DND-41 (cell line): Measurements from ENCODE around the gene EXT2.

Experiments used
- CTCF ChIP-seq: IDR thresholded peaks from 2 replicates; pipeline ENCODE4 v1.5.1; 2012; ENCODE audit warnings: borderline replicate concordance, low read length, moderate library complexity, mild to moderate bottlenecking; ENCODE audit not compliant: poor library complexity, severe bottlenecking; ENCODE audit errors: extremely low read depth
- EZH2 ChIP-seq: IDR thresholded peaks from 3 replicates; pipeline ENCODE4 v1.6.1; 2012; ENCODE audit warnings: borderline replicate concordance, low read depth, mild to moderate bottlenecking, moderate library complexity, low read length, inconsistent platforms; ENCODE audit not compliant: severe bottlenecking

GRCh38 chr11:44255406-44256071 lies 160.1 kb downstream of the EXT2 start:
- no peak for TF ChIP-seq CTCF
- no peak for TF ChIP-seq EZH2
